ENCODE measurements around the gene S100A8. TPM values are rescaled to one million over a fixed set of nuclear protein-coding genes. Genes with fewer than 3 reads are reported as not detected.

The S100A8 gene
- total RNA-seq: 238 and 331 TPM in 2 replicates

DNA sequence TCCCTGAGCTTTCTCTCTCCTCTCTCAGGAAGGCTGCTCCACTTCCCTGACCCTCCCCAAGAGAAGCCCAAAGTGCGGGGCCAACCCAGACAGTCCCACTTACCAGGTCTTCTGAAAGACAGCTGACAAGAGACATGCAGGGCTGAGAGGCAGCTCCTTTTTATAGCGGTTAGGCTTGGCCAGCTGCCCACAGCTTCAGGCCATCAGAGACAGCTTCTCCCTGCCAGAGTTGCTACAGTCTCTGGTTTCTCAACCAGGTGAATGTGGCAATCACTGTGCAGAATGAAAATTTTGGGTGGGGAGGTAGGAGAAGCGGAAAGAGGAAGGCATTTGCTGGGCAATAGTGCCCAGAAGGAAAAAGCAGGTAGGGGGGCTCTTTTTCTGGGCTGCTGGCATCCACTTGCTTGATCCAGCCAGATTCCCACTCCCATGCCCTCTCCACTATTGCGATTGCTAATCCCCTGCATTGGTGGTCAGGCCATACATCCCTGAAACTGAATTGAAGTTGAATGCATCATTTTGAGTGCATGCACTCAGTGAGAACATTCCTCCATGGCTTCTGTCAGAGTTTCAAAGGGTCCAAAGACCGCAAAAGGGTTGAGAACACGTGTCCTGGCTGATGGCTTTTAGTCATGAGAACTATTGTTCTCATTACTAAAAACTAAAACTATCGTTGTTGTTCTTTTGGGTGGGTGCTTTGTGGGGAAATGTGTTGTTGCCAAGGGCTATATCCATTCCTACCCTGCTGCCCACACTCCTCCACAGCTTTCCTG lies at the start of gene S100A8:
TSS of gene S100A8 (minus strand) at position 136 of the 773 bp plus-strand sequence. CDS start 538 bp downstream, outside the sequence.

DNA sequence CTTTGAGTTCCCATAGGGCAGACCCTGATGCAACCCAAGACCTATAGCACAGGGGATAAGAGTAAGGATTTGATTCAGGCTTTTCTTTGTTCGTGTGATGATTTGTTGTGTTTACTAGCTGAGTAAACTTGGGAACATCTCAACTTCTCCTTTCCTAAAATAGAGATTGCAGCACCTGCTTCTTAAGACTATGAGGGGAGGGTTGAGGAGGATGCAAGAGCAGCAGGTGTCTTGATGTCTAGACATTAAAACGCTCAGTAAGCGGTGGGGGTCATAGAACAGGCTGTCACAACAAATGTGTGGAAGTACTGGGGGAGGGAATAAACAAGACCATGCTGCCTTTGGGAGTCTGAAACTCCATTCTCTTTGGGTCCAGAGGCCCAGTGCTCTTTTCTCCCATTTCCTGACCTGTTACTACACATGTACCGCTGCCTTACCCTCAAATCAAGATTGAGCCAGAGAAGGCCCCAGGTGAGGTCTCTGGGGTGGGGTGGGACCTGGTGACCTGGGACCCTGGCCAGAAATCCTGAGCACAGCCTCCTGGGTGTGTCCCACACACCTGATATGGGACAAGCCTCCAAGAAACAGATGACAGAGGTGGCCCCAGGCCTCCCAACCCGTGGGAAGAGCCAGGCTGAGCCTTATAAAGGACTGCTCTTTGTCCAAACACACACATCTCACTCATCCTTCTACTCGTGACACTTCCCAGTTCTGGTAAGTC lies 25.1 kb upstream of the S100A8 start, which contains the start of gene S100A7A:
TSS of gene S100A7A (plus strand) at position 671 of the 721 bp plus-strand sequence. CDS start 1,563 bp downstream, outside the sequence.

DNA sequence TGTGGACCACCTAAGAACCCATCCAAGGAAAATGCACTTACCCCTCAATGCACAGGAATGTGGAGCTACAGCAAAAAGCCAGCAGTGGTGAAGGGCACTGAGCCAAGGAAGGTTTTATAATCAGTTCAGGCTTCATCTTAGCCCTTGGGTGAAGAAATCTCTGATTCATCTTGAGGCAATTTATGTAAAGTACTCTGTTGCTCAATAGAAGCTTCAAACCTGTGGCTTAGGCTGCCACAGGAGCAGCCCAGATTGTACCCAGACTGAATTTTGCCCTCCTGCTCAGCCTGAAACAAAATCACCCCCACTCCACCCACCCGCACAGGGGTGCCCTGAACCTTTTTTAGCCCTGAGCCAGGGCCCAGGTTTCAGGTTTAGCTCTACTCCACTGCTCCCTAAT lies 15.4 kb downstream of the S100A8 start, which contains the start of gene S100A12:
TSS of gene S100A12 (minus strand) at position 111 of the 400 bp plus-strand sequence. CDS start 1,029 bp downstream, outside the sequence.

DNA sequence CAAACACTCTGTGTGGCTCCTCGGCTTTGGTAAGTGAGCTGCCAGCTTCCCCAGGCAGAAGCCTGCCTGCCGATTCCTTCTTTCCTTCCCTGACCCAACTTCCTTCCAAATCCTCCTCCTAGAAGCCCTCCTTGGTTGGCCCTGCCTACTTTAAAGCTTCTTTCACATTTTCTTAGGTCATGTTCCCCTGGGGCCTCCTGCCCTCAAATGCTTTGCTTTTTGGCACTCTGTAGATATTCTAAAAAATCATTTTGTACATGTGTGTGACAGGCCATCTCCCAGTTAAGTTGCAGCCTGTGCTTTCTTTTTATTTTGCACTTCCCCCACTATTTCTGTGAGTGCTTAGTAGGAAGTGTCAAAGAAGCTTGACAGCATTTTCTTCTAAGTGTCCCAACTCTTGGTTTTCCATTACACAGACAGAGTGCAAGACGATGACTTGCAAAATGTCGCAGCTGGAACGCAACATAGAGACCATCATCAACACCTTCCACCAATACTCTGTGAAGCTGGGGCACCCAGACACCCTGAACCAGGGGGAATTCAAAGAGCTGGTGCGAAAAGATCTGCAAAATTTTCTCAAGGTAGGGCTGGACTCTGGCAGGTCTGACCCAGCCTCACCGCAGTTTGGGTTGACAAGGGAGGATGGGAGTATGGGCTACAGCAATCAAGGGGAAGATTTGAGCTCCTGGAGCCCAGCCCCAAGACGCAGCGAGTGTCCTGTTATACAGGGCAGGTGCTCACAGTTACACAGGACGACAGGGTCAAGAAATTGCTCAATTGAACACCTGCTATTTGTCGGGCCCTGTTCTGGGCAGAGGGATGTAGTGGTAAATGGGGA lies 32.8 kb downstream of the S100A8 start, which contains the start of gene S100A9:
TSS of gene S100A9 (plus strand) at position 2 of the 838 bp plus-strand sequence. CDS start at position 432, 430 bp downstream.

DNA sequence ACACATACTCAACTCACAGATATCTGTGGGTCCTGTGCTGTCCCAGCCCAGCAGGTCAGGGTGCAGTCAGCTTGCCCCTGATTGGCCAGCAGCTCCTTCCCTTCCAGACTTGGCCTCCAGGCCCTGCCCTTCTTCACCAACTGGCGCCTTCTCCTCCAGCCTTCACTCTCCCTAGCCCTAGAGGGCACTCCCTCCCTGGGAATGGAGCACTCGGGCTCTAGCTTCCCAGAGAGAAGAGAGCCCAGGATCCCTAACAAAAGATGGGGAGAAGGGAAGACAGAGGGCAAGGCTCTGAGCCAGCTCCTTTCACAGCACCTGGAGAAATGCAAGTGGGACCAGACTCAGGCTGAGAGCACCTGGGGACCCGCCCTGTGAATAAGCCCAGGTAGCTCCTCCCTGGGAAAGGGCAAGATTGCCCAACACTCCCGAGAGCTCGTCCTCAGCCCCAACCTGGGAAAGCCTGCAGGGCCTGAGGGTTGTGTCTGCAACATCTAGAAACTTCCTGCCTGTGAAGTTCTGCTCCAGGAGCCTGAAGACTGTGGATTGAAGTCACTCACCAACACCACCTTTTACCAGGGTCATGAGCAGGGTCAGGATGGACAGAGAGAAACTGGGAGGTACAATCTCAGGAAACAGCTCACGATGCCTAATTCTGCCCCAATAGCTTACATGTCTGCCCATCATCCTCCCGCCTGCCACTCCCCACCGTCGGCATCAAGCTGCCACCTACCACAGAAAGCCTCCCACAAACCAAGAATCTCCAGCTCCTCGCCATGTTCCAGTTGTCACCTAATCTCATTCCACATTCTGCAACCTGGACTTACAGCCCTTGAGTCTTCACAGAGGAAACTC lies 42.1 kb downstream of the S100A8 start, which contains the start of gene PGLYRP4:
TSS of gene PGLYRP4 (minus strand) at position 331 of the 852 bp plus-strand sequence. CDS start 909 bp downstream, outside the sequence.

Other genes starting within 250 kb of the S100A8 start
- 2.1 TPM in 1 of 2 replicates, not detected in the other for gene SPRR2G, start 240.2 kb downstream of the S100A8 start, total RNA-seq
- not detected in 2 replicates for gene LELP1, start 187.6 kb downstream of the S100A8 start, total RNA-seq
- 2.1 TPM in 1 of 2 replicates, not detected in the other for gene PRR9, start 173.5 kb downstream of the S100A8 start, total RNA-seq
- gene LORICRIN, start 131.4 kb downstream of the S100A8 start, total RNA-seq: not detected in 2 replicates
- gene PGLYRP3, start 78.1 kb downstream of the S100A8 start, total RNA-seq: 2.4 and 4.7 TPM in 2 replicates
- gene PGLYRP4, start 42.2 kb downstream of the S100A8 start, total RNA-seq: 4.0 and 7.9 TPM in 2 replicates
- gene S100A9, start 33.2 kb downstream of the S100A8 start, total RNA-seq: 1,477 and 2,600 TPM in 2 replicates
- 1.5 and 3.4 TPM in 2 replicates for gene S100A12, start 15.5 kb downstream of the S100A8 start, total RNA-seq
- under 0.01 TPM in 1 of 2 replicates, not detected in the other for gene S100A7A, start 25.4 kb upstream of the S100A8 start, total RNA-seq
- gene S100A7, start 69.6 kb upstream of the S100A8 start, total RNA-seq: 0.64 and 2.1 TPM in 2 replicates
- 257 and 1,880 TPM in 2 replicates for gene S100A6, start 144.9 kb upstream of the S100A8 start, total RNA-seq
- not detected in 2 replicates for gene S100A5, start 149.9 kb upstream of the S100A8 start, total RNA-seq
- gene S100A4, start 154.7 kb upstream of the S100A8 start, total RNA-seq: 5.5 TPM in 2 replicates
- gene S100A3, start 158.2 kb upstream of the S100A8 start, total RNA-seq: 2.1 and 2.3 TPM in 2 replicates
- gene S100A2, start 174.8 kb upstream of the S100A8 start, total RNA-seq: 666 and 777 TPM in 2 replicates
- 568 and 750 TPM in 2 replicates for gene S100A16, start 222.1 kb upstream of the S100A8 start, total RNA-seq
- 394 and 881 TPM in 2 replicates for gene S100A14, start 225.3 kb upstream of the S100A8 start, total RNA-seq
- 16.8 and 44.1 TPM in 2 replicates for gene S100A13, start 236.4 kb upstream of the S100A8 start, total RNA-seq
- not detected in 2 replicates for gene S100A1, start 237.4 kb upstream of the S100A8 start, total RNA-seq
- gene CHTOP, start 243.0 kb upstream of the S100A8 start, total RNA-seq: 56.5 and 61.9 TPM in 2 replicates